ENCODE results near the gene OSBPL9. TPM values are rescaled to one million over a fixed set of nuclear protein-coding genes. Genes with fewer than 3 reads are reported as not detected.

Gene OSBPL9
- total and polyA plus RNA-seq, 9 of the 15 experiments (the other 6 are each of a cell fraction or from before 2014, with no cell fraction given) = 43.9 to 217 (median 170) TPM

- TF ChIP-seq ZNF592 (IDR thresholded peaks at IDR 0.05) = no peak
- peak; percentile 40 for TF ChIP-seq RBBP5 (IDR thresholded peaks at IDR 0.05; ENCODE audit: borderline replicate concordance, insufficient read depth, low read length, poor library complexity, severe bottlenecking)
- TF ChIP-seq SMARCC2 (IDR thresholded peaks at IDR 0.05; ENCODE audit: low read depth) = peak; percentile 96
- TF ChIP-seq REST (IDR thresholded peaks at IDR 0.05; ENCODE audit: borderline replicate concordance) = peak; percentile 51; the same call in 1 of the 2 replicates
- no peak for TF ChIP-seq REST (CRISPR knock-in tag; IDR thresholded peaks at IDR 0.05; ENCODE audit: low read depth)
- TF ChIP-seq NFRKB (IDR thresholded peaks at IDR 0.05; ENCODE audit: low read depth) = no peak
- no peak for TF ChIP-seq HIVEP1 (CRISPR knock-in tag; IDR thresholded peaks at IDR 0.05)
- TF ChIP-seq DIDO1 (tag; IDR thresholded peaks at IDR 0.05; ENCODE audit: low read depth) = no peak
- no peak for TF ChIP-seq GTF2A2 (tag; IDR thresholded peaks at IDR 0.05)
- no peak for TF ChIP-seq TCFL5 (CRISPR knock-in tag; conservative IDR thresholded peaks at IDR 0.05)
- peak; percentile 54 for TF ChIP-seq BHLHE40 (IDR thresholded peaks at IDR 0.05; ENCODE audit: low read length)
- no peak for TF ChIP-seq NONO (IDR thresholded peaks at IDR 0.05; ENCODE audit: low read depth in 2 of 2, low read length in 1 of 2)
- no peak for TF ChIP-seq ZNF639 (CRISPR knock-in tag; conservative IDR thresholded peaks at IDR 0.05 in 1 of 2, IDR thresholded peaks at IDR 0.05 in 1 of 2)
Observed at GRCh38 chr1:51569284-51570062, 47.4 kb upstream of the OSBPL9 start (continued).
